ENCODE measurements around the gene CD70. TPM values are rescaled to one million over a fixed set of nuclear protein-coding genes. Genes with fewer than 3 reads are reported as not detected.

CD70 gene
- total RNA-seq, 1 experiment from 2014 or later: 2.3 TPM

DNA sequence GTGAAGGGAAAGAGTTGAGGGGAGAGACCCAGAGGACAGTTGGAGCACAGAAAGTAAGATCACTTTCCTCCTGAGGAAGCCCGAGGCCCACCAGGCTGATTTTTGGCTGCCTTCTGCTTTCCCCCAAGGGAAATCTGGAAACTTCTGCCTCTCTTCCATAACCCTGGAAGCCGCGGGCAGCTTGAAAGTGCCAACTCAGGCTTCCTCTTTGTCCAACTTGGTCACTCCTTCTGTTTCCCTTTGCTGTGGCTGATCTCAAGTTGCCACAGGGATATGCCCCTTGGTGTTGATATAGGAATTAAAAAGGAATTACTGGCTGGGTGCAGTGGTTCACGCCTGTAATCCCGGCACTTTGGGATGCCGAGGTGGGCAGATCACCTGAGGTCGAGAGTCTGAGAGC lies 5.7 kb upstream of the CD70 start:
- H4K20me1 ChIP-seq (ENCODE audit: low read length): no peaks in the 10 kb centered on the region
- ChIA-PET POLR2A (ENCODE audit: unreplicated experiment) (interaction anchor here (0.7 kb wide), 1 partner anchor 116 kb away, joined by 4 read pairs; no protein-coding TSS in a partner anchor), CTCF (no interaction called here)
- H3K4me1 ChIP-seq (ENCODE audit: insufficient read depth, low read length): no peaks in the 10 kb centered on the region
- no peak overlapping the region for H2AFZ ChIP-seq (ENCODE audit: low read length)
- no peaks in the 10 kb centered on the region for H3K79me2 ChIP-seq (ENCODE audit: low read length)
- H3K27me3 ChIP-seq (ENCODE audit: low read length): peaks cover 17% of the 10 kb centered on the region
- H3K36me3 ChIP-seq (ENCODE audit: low read depth, low read length): no peaks in the 10 kb centered on the region
- no peak overlapping the region for H3K27ac ChIP-seq (ENCODE audit: low read length)
- ATAC-seq (no peak), DNase-seq (no peak)
- no peaks in the 10 kb centered on the region for H3F3A ChIP-seq (ENCODE audit: low read length, unreplicated experiment)
- no TSS peak for BruUV-seq (replicated peaks)
- H3K4me3 ChIP-seq (ENCODE audit: low read length): no peak overlapping the region
- no peak overlapping the region for H3K4me2 ChIP-seq (ENCODE audit: low read length)
- intact Hi-C loops (cut with micrococcal nuclease): no loop called here
- no peaks in the 10 kb centered on the region for H3K9me3 ChIP-seq (ENCODE audit: low read length)
- no peaks in the 10 kb centered on the region for H3K9me2 ChIP-seq (replicated peaks; ENCODE audit: low read length)
- TF ChIP-seq, protein P1, sequence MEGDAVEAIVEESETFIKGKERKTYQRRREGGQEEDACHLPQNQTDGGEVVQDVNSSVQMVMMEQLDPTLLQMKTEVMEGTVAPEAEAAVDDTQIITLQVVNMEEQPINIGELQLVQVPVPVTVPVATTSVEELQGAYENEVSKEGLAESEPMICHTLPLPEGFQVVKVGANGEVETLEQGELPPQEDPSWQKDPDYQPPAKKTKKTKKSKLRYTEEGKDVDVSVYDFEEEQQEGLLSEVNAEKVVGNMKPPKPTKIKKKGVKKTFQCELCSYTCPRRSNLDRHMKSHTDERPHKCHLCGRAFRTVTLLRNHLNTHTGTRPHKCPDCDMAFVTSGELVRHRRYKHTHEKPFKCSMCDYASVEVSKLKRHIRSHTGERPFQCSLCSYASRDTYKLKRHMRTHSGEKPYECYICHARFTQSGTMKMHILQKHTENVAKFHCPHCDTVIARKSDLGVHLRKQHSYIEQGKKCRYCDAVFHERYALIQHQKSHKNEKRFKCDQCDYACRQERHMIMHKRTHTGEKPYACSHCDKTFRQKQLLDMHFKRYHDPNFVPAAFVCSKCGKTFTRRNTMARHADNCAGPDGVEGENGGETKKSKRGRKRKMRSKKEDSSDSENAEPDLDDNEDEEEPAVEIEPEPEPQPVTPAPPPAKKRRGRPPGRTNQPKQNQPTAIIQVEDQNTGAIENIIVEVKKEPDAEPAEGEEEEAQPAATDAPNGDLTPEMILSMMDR (conservative IDR thresholded peaks at IDR 0.05; ENCODE audit: low read depth, low read length): no peak
- TF ChIP-seq EZH2phosphoT487 (IDR thresholded peaks at IDR 0.05; ENCODE audit: borderline replicate concordance, low read length): no peak
- no peak for TF ChIP-seq EZH2 (IDR thresholded peaks at IDR 0.05; ENCODE audit: low read length, unreplicated experiment)
- H3K9ac ChIP-seq (ENCODE audit: low read length): no peak overlapping the region

- Histone ChIP-seq H4K20me1 (ENCODE audit: low read length) (no peaks in the 10 kb centered on the region), H3K27me3 (ENCODE audit: low read length) (peaks cover 44% of the 10 kb centered on the region), H3F3A (ENCODE audit: low read length, unreplicated experiment) (no peaks in the 10 kb centered on the region), H3K4me2 (ENCODE audit: low read length) (no peak overlapping the region), H2AFZ (ENCODE audit: low read length) (no peak overlapping the region), H3K36me3 (ENCODE audit: low read depth, low read length) (no peaks in the 10 kb centered on the region), H3K9me2 (replicated peaks; ENCODE audit: low read length) (no peaks in the 10 kb centered on the region), H3K4me1 (ENCODE audit: insufficient read depth, low read length) (peaks cover 3% of the 10 kb centered on the region; the same call in 1 of the 2 replicates), H3K27ac (ENCODE audit: low read length) (no peak overlapping the region), H3K9me3 (ENCODE audit: low read length) (no peaks in the 10 kb centered on the region), H3K79me2 (ENCODE audit: low read length) (no peaks in the 10 kb centered on the region), H3K4me3 (ENCODE audit: low read length) (no peak overlapping the region), H3K9ac (ENCODE audit: low read length) (no peak overlapping the region)
- ChIA-PET CTCF (no interaction called here), POLR2A (ENCODE audit: unreplicated experiment) (no interaction called here)
- DNase-seq: no peak
- ATAC-seq: no peak
- intact Hi-C loops (cut with micrococcal nuclease): no loop called here
- TF ChIP-seq, protein P1 (conservative IDR thresholded peaks at IDR 0.05; ENCODE audit: low read depth, low read length): no peak
- no peak for TF ChIP-seq EZH2 (IDR thresholded peaks at IDR 0.05; ENCODE audit: low read length, unreplicated experiment)
- TF ChIP-seq EZH2phosphoT487 (IDR thresholded peaks at IDR 0.05; ENCODE audit: borderline replicate concordance, low read length): no peak
- BruUV-seq (replicated peaks): no TSS peak
Measured at GRCh38 chr19:6593651-6594416, 2.9 kb upstream of the CD70 start.

DNA sequence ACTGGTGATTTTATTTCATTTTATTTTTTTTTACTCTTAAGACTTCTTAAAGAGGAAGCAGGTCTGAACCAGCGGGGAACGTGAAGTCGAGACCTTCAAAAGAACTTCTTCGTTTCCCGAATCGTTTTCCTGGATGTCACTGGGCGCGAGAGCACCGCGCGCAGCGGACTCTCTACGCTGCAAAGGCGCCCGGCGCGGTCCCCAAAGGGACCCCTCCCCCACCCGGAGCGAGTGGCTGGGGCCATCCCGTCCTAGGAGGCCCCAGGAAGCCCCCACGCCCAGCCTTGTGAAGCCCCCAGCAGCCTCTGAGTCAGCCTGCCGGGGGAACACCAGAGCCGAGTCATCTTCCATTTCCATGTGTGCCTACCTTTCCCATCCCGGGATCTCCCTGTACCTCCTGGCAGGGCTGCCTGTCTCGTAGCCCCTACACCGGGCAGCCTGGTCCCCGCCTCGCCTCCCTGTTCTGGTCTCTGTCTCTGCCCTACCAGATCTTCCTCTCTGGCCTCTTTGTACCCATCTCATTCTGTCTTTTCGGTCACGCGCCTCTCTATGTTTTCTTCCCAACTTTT lies 608 bp downstream of the CD70 start:
- ChIA-PET POLR2A (ENCODE audit: unreplicated experiment) (no interaction called here), CTCF (no interaction called here)
- H3K9me2 ChIP-seq (replicated peaks; ENCODE audit: low read length): no peaks in the 10 kb centered on the region
- no peak overlapping the region for H3K9ac ChIP-seq (ENCODE audit: low read length)
- H2AFZ ChIP-seq (ENCODE audit: low read length): peak overlapping the region; percentile 32
- H3K27ac ChIP-seq (ENCODE audit: low read length): no peak overlapping the region
- H3K9me3 ChIP-seq (ENCODE audit: low read length): no peaks in the 10 kb centered on the region
- H3K4me1 ChIP-seq (ENCODE audit: insufficient read depth, low read length): peaks cover 3% of the 10 kb centered on the region; the same call in 1 of the 2 replicates
- no TSS peak for BruUV-seq (replicated peaks)
- DNase-seq: no peak
- peak overlapping the region; percentile 58 for H3K4me2 ChIP-seq (ENCODE audit: low read length)
- intact Hi-C loops (cut with micrococcal nuclease): no loop called here
- H3K27me3 ChIP-seq (ENCODE audit: low read length): peaks cover 74% of the 10 kb centered on the region
- H3K79me2 ChIP-seq (ENCODE audit: low read length): no peaks in the 10 kb centered on the region
- no peak for ATAC-seq
- no peaks in the 10 kb centered on the region for H4K20me1 ChIP-seq (ENCODE audit: low read length)
- no peaks in the 10 kb centered on the region for H3K36me3 ChIP-seq (ENCODE audit: low read depth, low read length)
- no peaks in the 10 kb centered on the region for H3F3A ChIP-seq (ENCODE audit: low read length, unreplicated experiment)
- peak overlapping the region; percentile 40 for H3K4me3 ChIP-seq (ENCODE audit: low read length)
- TF ChIP-seq, protein P1 (conservative IDR thresholded peaks at IDR 0.05; ENCODE audit: low read depth, low read length): no peak
- TF ChIP-seq EZH2phosphoT487 (IDR thresholded peaks at IDR 0.05; ENCODE audit: borderline replicate concordance, low read length): no peak
- no peak for TF ChIP-seq EZH2 (IDR thresholded peaks at IDR 0.05; ENCODE audit: low read length, unreplicated experiment)

All from PC-3 (cell line).